GM21390 (cell line): ENCODE measurements around the gene ZNF141.
"Not testable (repeated sequence)": the region's sequence is repeated elsewhere in the genome, so short reads cannot be mapped to it uniquely, and the experiment has no call there.

Experiments
- ATAC-seq: cut with Tn5 transposase; IDR thresholded peaks from one replicate; pipeline ENCODE4 v1.9.1; 2021; ENCODE audit not compliant: unreplicated experiment

Gene ZNF141

GRCh38 chr4:384311-385010 lies 46.8 kb downstream of the ZNF141 start:
- no peak for ATAC-seq

- ATAC-seq = no peak
Measured at GRCh38 chr4:385934-386707, 48.5 kb downstream of the ZNF141 start.

GRCh38 chr4:386708-387105 lies 49.1 kb downstream of the ZNF141 start:
- no peak for ATAC-seq

GRCh38 chr4:404006-404405 lies 66.4 kb downstream of the ZNF141 start:
- ATAC-seq = no peak

GRCh38 chr4:408321-408720 lies 70.7 kb downstream of the ZNF141 start:
- not testable (repeated sequence) for ATAC-seq

GRCh38 chr4:422587-422986 lies 85.0 kb downstream of the ZNF141 start:
- ATAC-seq = no peak
